A549 (cell line): Measurements from ENCODE around the gene ATP1B4.

Source experiments
- CBX8 ChIP-seq: fragments of 200-600 bp; sonication (generic); IDR thresholded peaks from 2 replicates; pipeline ENCODE4 v1.6.1; 2016
- CEBPB ChIP-seq, 2 experiments: fragments of >200 bp in 1 of 2; sonication (Bioruptor Twin) in 1 of 2; formaldehyde crosslinking in 1 of 2; IDR thresholded peaks; 2 replicates each; pipeline ENCODE4 v1.6.1; 2012 to 2016
- ESRRA ChIP-seq: fragments of 150-350 bp; IDR thresholded peaks from 2 replicates; pipeline ENCODE4 v1.6.1; 2014; ENCODE audit warnings: mild to moderate bottlenecking, low read length, borderline replicate concordance
- MAFK ChIP-seq: fragments of 450-650 bp; IDR thresholded peaks from 2 replicates; pipeline ENCODE4 v1.6.1; 2014; ENCODE audit not compliant: partially characterized antibody
- POLR2A ChIP-seq: IDR thresholded peaks from 2 replicates; pipeline ENCODE4 v1.6.1; 2012; ENCODE audit warnings: mild to moderate bottlenecking, low read length
- RFX5 ChIP-seq: fragments of 450-650 bp; IDR thresholded peaks from 2 replicates; pipeline ENCODE4 v1.7.1; 2014; ENCODE audit warnings: antibody characterized with exemption, mild to moderate bottlenecking, moderate library complexity
- RNF2 ChIP-seq: fragments of 200-600 bp; sonication (generic); IDR thresholded peaks from 2 replicates; pipeline ENCODE4 v1.6.1; 2016; ENCODE audit warnings: low read depth, mild to moderate bottlenecking, antibody characterized with exemption, moderate library complexity, borderline replicate concordance
- TF ChIP-seq, protein P1 (sequence below): fragments of >200 bp; sonication (Bioruptor Twin); formaldehyde crosslinking; IDR thresholded peaks from 3 replicates; pipeline ENCODE4 v1.5.1; 2016
- TF ChIP-seq, protein P2 (sequence below): fragments of 150-350 bp; IDR thresholded peaks from 2 replicates; pipeline ENCODE4 v1.6.1; 2014; ENCODE audit warnings: low read depth, mild to moderate bottlenecking, low read length
- TF ChIP-seq, protein P3 (sequence below): IDR thresholded peaks from 2 replicates; pipeline ENCODE4 v1.6.1; 2012

DNA sequence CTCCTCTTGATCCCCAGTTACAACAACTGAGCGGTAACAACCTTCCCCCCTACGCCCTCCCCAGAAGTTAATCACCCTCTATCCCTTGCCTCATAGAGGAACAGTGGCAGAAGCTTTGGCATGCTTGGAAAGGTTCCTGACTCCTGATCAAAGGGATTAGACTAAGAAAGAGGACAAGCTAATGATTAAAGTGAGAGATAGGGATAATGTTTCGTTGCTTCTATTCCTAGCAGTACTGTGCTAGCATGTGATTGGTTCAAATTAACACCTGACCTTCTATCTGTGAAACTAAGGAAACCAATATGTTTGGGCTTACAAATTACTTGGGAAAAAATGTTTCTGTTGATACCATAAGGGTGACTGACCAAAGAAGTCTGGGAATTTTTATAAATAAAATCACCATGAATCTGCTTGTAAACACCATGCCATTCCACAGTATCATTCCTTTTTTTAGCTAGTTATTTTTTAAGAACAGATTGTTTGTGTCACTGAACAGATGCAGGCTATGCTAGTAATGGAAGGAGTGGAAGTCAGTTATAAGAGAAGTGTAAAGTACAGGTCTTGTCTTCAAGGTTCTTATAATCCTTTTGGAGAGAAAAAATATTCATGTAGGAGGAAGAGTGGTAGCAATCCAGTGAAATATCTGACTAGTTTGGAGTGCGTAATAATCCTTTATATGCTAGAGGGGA, 11.3 kb upstream of the ATP1B4 start:
- TF ChIP-seq ESRRA (no peak), MAFK (no peak), CEBPB (IDR thresholded peaks at IDR 0.05) (no peak), RFX5 (no peak), CBX8 (no peak), RNF2 (no peak), POLR2A (no peak)
- TF ChIP-seq, protein P1, sequence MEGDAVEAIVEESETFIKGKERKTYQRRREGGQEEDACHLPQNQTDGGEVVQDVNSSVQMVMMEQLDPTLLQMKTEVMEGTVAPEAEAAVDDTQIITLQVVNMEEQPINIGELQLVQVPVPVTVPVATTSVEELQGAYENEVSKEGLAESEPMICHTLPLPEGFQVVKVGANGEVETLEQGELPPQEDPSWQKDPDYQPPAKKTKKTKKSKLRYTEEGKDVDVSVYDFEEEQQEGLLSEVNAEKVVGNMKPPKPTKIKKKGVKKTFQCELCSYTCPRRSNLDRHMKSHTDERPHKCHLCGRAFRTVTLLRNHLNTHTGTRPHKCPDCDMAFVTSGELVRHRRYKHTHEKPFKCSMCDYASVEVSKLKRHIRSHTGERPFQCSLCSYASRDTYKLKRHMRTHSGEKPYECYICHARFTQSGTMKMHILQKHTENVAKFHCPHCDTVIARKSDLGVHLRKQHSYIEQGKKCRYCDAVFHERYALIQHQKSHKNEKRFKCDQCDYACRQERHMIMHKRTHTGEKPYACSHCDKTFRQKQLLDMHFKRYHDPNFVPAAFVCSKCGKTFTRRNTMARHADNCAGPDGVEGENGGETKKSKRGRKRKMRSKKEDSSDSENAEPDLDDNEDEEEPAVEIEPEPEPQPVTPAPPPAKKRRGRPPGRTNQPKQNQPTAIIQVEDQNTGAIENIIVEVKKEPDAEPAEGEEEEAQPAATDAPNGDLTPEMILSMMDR, result no peak
- TF ChIP-seq, protein P2, sequence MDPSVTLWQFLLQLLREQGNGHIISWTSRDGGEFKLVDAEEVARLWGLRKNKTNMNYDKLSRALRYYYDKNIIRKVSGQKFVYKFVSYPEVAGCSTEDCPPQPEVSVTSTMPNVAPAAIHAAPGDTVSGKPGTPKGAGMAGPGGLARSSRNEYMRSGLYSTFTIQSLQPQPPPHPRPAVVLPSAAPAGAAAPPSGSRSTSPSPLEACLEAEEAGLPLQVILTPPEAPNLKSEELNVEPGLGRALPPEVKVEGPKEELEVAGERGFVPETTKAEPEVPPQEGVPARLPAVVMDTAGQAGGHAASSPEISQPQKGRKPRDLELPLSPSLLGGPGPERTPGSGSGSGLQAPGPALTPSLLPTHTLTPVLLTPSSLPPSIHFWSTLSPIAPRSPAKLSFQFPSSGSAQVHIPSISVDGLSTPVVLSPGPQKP, result no peak
- TF ChIP-seq, protein P3, sequence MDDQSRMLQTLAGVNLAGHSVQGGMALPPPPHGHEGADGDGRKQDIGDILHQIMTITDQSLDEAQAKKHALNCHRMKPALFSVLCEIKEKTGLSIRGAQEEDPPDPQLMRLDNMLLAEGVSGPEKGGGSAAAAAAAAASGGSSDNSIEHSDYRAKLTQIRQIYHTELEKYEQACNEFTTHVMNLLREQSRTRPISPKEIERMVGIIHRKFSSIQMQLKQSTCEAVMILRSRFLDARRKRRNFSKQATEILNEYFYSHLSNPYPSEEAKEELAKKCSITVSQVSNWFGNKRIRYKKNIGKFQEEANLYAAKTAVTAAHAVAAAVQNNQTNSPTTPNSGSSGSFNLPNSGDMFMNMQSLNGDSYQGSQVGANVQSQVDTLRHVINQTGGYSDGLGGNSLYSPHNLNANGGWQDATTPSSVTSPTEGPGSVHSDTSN, result no peak
